Hepatocyte (in vitro differentiated cells): ENCODE measurements around the gene OSBP2.

Source experiments
- CTCF ChIP-seq: fragments of 200-600 bp; sonication (generic); IDR thresholded peaks from 2 replicates; pipeline ENCODE4 v1.5.1; 2016; ENCODE audit warnings: antibody characterized with exemption, mild to moderate bottlenecking; ENCODE audit not compliant: poor library complexity
- EZH2 ChIP-seq: fragments of 200-600 bp; sonication (generic); IDR thresholded peaks from 2 replicates; pipeline ENCODE4 v1.6.1; 2016; ENCODE audit warnings: antibody characterized with exemption, mild to moderate bottlenecking, borderline replicate concordance

GRCh38 chr22:30857791-30858190 lies 163.1 kb downstream of the OSBP2 start:
- no peak for TF ChIP-seq EZH2
- no peak for TF ChIP-seq CTCF
